Endothelial cell of hepatic sinusoid (primary cell): ENCODE results near the gene CBLB.
"Not testable (repeated sequence)": the region's sequence is repeated elsewhere in the genome, so short reads cannot be mapped to it uniquely, and the experiment has no call there.

Experiments
- in situ Hi-C: cut with HindIII; loops from 2 replicates; pipeline ENCODE4 v1.10.0; 2017; ENCODE audit warnings: low sequenced_read_pairs

Gene CBLB

DNA sequence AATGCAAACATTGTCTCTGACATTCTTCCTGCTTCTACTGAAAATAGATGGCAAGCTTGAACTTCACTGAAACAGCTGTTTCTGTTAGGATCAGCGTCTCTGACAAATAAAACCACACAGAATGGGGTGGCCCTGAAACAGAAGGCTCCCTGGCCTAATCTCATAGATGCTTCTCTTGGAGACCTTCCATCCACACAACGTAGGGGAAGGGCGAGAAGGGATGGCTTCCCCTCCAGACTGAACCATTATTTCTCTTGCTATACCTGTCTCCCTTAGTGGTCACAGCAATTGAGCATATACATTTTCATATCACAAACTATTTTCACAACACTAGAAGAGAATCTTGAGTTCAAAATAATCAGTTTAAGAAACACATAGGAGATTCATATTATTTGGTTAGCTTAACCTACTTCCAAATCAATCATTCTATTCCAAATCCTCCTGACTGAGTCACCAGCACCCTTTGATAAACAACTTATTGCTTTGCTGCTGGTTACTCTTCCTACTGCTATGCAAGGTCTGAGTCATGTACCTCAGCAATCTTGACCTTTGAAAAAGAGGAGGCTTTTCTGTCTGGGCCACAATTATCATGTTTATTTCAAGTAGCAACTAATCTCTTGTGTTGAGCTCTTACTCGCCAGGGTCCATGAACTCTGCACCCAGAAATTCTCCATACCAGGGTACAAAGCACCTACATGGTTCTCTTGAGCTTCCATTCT lies 45.5 kb downstream of the CBLB start:
- in situ Hi-C loops, result no loop called here

DNA sequence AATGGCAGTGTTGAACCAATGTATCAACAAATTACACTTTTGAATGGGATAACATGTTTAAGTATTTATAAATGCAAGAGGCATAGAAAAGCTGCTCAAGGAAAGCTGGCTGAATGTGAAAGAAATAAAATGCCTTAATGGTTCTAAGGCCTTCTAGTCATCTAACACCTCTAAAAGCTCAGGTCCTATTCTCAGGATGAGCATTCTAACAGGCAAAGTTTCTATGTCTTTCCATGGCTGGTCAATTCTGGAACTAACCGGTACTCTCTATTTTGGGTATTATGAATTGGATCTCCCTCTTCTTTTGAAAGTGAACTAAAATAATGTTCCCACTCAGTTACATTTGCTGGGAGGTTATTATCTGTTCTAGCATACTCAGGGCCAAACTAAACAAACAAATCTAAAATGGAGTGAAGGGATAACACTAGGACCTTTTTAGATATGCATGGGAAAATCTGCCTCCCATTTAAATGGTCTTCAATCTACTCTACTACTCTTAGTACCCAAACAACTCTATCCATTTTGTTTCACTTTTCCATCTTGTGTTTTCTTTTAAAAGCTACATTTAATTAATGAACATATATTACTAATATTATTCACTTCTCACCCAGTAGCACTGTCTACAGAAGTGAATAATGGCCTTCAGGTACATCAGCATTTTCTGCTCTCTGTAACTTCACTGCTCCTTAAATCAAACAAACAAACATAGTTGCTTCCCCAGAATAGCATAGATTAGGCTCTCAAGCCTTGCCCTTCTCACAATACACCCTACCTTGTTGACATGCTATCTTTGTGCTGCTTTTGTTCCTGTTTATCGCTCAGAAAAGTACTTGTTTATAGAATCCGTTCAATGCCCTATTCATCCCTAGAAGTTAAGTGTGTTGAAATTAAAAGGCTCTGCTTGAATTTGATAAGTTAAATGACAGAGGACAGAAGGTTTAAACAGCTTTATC lies 46.4 kb downstream of the CBLB start:
- in situ Hi-C loops, result no loop called here

DNA sequence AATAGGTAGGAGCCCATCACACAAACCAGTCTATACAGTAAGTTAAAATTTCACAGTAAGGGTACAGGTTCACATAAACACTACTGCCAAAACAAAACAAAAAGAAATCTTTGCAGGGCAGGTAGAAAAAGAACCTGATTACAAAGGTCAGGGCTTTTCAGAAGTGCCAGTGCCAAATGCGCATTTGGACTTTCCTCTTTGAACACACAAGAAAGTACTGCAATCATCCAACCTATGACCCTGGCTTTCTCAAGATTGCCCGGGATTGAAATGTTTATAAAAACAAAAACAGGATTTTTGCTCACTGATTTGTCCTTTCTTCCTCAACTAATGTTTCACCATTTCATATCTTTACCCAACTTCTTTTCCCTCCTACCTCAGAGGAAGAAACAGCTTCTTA lies 47.4 kb downstream of the CBLB start:
- in situ Hi-C loops, result no loop called here

DNA sequence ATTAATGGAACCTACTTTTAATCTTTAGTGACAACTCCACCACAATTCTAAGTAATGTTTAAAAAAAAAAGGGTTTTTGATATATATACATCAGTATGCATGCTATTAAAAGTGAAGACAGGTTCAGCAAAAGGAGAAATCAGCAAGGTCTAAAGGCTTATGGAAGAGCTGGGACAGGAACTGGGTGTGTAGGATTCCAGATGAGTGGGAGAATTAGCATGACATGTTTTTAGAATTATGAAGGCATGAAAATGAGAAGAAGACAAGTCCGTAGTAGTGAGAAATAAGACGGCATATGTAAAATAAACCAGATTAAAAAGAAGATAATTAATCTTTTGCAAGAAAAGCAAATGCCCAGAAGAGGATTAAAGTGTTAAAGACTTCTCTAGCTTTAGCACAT lies 52.0 kb downstream of the CBLB start:
- in situ Hi-C loops, result no loop called here

DNA sequence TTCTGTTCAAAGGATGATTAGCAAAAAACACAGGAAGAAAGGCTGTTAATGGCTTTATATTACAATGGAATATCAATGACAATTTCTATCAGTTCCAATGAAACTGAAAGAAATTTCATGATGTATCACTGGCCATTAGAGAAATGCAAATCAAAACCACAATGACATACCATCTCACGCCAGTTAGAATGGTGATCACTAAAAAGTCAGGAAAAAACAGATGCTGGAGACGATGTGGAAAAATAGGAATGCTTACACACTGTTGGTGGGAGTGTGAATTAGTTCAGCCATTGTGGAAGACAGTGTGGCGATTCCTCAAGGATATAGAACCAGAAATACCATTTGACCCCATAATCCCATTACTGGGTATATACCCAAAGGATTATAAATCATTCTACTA lies 53.5 kb downstream of the CBLB start:
- in situ Hi-C loops, result not testable (repeated sequence)

DNA sequence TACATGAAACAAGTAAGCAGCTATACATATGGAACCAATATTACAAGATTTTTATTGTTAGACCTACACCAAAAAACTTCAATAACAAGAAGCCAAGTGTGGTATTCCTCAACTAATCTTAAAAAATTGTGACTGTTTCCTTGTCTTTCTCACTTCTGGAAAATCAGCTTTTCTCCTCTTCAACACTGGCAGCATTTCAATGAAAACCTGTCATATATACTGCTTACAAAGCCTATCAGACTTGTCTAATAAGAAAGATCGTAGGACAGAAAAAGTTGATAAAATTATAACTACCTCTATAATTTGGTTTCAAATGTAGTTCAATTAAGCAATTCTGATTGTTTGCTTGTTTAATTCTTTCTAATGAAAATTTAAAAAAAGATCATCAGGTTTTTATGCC lies 55.1 kb downstream of the CBLB start:
- in situ Hi-C loops, result no loop called here

DNA sequence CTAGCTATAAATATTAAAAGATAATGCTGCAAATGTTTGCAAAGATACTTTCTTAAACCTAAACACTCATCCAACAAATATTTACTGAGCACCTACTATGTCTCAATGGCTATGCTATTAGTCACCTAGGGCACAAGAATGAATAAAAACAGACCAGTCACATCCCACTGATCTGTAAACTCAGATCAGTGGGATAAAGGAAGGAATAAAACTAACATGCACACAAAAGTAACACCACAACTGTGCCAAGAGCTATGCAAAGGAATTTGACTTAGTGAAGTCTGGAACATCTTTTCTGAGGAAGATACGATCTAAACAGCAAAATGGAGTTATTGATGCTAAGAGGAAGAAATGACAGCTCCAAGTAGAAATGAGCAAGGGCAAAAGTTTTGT lies 56.6 kb downstream of the CBLB start:
- in situ Hi-C loops, result no loop called here

DNA sequence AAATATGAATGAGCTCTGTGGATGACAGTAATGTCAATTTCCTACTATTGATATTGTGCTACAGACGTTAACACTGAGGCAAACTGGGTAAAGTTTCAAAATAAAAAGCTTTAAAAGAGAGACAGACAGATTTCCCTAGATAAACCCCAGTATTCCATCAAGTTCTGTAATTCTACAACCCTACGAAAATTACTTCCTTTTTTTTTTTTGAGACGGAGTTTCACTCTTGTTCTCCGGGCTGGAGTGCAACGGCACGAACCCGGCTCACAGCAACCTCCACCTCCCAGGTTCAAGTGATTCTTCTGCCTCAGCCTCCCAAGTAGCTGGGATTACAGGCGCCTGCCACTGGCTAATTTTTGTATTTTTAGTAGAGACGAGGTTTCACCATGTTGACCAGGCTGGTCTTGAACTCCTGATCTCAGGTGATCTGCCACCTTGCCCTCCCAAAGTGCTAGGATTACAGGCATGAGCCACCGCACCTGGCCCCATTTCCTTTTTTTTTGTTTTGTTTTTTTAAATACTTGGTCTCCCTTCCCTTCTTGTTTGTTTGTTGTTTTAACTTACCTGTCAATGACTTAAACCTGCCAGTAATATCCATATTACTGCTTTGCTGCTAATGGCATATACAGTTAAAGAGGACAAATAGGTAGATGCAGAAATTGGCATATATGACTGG lies 57.2 kb downstream of the CBLB start:
- in situ Hi-C loops, result no loop called here

DNA sequence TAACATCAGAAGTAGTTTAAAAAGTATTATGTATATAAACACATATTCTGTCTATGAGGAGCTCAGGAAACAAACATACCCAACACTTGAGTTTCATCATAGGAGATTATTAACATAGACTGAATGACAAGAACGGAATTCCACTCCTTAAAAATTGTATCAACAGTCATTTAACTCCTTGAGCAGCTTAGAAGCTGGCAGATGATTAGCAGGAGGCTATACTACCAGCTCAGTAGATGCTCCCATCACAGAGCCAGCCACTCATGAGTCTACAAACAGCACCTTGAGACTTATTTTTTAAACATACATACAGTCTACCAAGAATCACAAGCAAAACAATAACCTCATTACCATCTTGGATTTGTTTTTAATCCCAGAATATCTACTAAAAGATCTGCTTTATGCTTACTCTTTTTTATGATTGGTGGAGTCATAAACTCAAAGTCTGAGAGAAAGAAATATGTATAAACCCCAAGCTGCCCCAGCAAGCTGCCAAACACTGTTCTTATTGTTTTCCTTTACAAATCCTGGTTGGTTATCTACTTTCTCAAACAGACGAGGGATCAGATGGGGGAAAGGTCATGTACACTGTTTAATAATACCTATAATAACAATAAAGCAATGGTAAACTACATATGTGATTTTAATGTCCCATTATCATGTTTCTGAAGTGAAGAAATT lies 59.5 kb downstream of the CBLB start:
- in situ Hi-C loops, result no loop called here

DNA sequence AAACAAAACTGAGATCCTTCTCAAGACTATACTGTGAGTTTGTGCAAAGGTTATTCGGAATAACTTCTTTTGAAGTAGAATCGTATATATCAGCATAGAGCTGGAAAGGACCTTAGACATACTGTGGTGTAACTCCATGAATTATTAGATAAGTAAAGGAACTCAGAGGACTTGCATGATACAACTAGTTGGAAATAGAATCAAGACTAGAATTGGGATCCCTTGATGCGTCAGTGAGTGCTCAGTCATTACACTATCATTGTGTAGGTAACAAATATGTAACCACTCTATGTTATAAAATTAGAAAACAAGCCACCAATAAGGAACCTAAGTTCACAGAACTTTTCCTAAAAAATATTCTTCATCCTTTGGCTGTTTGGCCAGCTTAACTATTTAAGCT lies 61.1 kb downstream of the CBLB start:
- in situ Hi-C loops, result no loop called here

DNA sequence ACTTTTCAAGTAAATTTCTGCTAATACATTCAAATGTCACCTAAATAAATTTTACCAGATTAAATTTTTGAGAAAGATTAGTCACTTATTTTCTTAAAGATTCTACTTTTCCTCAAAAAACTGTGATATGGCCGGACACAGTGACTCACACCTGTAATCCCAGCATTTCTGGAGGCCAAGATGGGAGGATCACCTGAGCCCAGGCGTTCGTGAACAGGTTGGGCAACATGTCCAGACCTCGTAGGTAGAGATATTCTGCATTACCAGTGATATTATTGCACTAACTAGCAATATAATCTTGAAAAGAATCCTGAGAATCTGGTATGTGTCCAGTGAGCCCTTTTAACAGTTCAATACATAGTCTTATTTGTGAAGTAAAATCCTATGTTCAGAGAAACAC lies 61.7 kb downstream of the CBLB start:
- in situ Hi-C loops, result no loop called here

DNA sequence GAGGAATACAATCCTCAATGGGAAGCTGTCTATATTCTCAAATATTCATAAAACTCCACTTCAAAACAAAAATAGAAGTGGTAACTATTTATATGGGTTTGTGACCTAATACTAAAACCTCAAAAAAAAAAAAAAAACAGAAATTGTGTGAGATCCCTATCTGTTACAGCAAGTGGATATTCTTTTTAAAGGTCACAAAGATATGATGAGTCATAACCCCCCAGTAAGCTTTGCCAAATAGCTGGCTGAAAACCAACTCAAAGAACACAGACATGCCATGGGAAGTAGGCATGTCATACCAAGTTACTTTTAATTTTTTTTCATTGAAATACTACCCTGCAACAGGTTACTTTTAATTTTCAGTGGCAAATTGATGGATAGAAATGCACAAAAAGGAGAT lies 62.5 kb downstream of the CBLB start:
- in situ Hi-C loops, result no loop called here

DNA sequence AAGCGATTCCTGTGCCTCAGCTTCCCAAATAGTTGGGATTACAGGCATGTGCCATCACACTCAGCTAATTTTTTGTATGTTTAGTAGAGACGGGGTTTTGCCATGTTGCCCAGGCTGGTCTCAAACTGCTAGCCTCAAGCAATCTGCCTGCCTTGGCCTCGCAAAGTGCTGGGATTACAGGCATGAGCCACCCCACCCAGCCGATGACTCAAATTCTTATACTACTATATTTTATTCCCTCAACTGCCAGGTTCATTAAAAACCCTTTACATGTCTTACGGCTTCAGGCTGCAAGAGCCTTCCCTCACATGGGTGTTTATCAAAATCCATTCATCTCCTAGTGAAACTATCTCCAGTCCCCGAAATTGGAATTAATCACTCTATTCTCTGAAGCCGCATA lies 63.4 kb downstream of the CBLB start:
- in situ Hi-C loops, result no loop called here

DNA sequence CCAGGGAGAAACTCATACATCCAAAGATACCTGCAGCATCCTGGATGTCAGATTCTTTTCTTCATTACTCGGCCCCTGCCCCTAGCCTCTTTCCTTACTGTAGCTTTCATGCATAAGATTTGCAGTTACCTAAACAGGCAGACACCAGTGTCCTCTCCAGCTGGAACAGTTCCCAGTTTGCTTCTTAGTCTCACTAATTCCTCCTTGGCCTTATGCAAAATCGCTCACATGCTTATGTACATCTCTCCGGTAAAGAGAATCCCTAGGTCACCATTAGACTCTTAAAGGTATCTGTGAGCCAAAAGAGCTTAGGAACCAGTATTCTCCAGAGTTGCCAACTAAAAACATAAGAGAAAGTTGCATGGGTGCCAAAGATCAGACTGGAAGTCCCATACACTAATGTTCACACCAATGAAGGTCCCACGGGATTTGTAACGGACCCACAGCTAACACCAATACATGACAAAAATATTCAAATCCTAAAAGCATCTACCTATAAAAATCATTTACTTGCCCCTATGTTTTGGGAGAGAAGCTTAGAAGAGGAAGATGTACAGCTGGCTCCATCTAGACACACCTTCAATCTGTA lies 66.6 kb downstream of the CBLB start:
- in situ Hi-C loops, result no loop called here

DNA sequence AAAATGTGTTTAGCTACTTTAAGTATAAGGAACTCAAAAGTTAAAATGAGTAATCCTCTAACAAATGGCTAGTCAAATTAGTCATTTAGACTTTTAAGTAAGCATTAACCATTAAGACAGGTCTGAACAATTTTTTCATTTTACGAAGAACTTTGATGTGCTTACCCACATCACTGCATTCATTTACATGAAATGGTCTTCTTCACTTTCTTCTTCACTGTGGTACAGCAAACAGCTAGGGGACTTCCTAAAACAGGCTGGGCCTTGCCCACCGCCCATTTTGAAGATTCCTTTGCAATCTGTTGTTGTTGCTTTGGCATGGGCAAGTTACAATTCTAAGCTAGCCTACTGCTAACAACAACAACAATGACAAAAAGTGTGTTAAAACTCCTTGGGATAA lies 67.4 kb downstream of the CBLB start:
- in situ Hi-C loops, result no loop called here

DNA sequence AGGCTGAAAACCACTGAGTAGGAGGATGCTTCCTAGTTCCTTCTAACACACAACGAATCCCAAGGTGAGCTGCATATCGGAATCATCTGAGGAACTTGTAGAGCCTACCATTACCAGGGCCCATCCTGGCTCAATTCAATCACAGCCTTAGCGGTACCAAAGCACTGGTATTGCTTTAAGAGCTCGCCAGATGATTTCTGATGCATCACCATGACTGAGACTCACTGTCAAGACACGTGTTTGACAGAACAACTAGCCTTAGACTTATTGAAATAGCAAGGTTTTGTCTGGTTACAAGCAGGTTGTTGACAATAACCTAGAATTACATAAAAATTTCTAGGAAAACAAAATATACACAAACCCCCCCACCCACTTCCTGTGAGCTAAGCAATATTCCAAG lies 68.5 kb downstream of the CBLB start:
- in situ Hi-C loops, result no loop called here

DNA sequence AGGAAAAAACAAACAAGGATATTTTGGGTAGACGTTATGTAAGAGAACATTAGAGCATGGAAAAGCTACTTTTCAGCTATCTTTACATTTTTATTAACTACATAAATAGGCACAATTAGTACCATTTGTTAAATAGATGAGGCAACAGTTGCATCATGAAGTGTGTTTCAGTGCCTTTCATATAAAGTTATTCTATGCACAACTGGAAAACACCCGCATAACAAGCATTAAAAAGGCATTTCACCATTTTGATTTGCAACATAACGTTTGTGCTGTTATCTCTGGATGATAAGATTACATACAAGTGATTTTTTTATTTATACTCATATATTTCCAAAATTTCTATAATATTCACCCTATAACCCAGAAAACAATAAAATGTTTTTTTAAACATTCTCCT lies 69.5 kb downstream of the CBLB start:
- in situ Hi-C loops, result no loop called here

DNA sequence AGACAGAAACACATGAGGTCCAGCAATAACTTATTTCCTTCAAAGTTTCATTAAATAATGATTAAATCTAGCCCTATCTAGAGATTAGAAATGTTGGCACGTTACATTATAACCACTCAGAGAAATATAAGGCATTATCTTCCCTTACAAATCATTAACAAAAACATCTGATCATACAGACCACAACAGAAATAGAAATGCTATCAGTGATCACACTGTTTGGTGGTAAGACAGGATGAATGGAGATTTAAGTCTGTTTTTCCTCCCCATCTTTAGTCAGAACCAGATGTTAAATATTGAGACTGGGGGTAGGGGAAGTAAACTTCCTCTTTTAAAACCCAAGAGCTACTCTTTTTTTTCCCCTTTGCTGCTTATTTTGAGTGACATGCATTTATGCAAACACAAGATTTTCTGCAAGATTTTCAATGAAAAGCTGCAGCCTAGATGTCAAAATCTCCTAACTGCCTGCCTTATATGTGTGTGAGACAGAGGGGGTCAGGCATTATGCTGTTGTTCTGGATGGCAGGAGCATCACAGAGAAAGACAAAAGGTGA lies 70.4 kb downstream of the CBLB start:
- in situ Hi-C loops, result no loop called here

DNA sequence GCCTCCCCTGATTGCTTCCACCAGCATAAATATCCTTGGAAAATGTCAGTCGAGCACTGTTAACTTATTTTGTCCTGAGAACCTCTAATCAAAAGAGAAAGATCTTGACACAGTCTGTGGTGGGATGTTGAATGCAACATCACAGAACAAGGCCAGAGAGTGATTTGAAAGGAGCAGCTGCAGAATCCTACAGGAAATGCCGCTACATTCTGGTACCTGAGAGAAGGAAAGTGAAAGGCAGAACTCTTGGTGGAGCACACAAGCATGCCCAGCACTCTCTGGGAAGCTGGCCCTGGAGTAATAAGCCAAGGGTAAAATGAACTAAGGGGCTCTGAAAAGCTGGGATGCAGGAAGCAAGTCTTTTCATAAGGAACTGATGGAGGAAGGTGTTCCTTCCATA lies 75.8 kb downstream of the CBLB start:
- in situ Hi-C loops, result no loop called here

DNA sequence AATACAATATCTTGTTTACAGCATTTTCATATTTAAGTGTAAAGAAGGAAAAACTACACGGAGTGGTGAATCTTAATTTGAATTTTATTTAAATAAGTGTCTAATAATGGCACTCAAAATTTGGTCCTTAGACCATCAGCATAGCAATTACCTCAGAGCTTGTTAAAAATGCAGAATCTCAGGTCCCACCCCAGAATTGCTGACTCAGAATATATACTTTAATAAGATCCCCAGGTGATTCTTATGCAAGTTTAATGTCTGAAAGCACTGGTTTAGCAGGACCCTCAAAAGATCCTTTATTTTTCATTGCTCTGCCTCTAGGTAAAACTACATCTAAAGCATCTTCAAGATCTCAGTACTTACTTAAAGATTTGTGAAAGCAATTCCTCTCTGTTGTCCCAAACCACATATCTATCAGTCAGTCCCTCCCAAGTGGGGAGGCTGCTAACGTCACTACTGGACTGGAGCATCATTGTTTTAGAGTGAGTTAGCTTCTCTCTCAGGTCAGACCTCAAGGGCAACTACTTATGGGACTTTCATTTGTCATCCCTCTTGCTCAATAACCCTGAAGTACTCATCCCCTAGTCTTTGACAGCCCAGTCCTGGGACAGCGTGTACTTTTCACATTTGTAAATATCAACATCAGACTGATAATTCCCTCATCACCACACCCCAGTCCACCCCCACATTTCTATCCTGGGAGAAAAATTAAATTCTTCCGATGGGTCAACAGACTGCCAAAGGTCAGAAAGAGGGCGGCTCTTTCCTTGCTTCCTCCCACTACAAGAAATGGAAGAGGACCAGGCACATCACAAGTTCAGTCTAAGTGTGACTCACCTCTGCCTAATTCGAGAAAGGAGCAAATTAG lies 76.7 kb downstream of the CBLB start:
- in situ Hi-C loops, result no loop called here
